Small intestine (tissue), 7 donors: ENCODE data around the gene ZNF397. TPM values are rescaled to one million over a fixed set of nuclear protein-coding genes. Genes with fewer than 3 reads are reported as not detected.
A peak's percentile ranks its signal among the peaks of the same experiment; 100 is the strongest.

ENCODE experiments used
- DNase-seq, 2 donors: peaks; one replicate each; pipeline versions ENCODE4 v3.0.0 to v3.0.0-alpha.2; 2013
- FAIRE-seq: peaks from 2 replicates; lab custom pipeline; 2012; peaks lifted over from hg19 to GRCh38; lab: Jason Lieb, UNC
- H3K27ac ChIP-seq, 3 donors: one replicate each; pipeline ENCODE4 v1.5.1; 2013; ENCODE audit warnings: low read length in 2 of 3, mild to moderate bottlenecking in 2 of 3, control low read depth in 1 of 3, inconsistent platforms in 1 of 3, low read depth in 1 of 3, moderate library complexity in 1 of 3
- H3K27me3 ChIP-seq, 3 donors: one replicate each; pipeline ENCODE4 v1.6.1; 2013; ENCODE audit warnings: low read length in 3 of 3, inconsistent platforms in 1 of 3; ENCODE audit not compliant: control insufficient read depth in 3 of 3, insufficient read depth in 3 of 3
- H3K36me3 ChIP-seq, 3 donors: one replicate each; pipeline ENCODE4 v1.6.1; 2013; ENCODE audit warnings: low read length in 3 of 3, inconsistent platforms in 1 of 3, low read depth in 1 of 3, mild to moderate bottlenecking in 1 of 3, moderate library complexity in 1 of 3; ENCODE audit not compliant: control insufficient read depth in 3 of 3, insufficient read depth in 2 of 3
- H3K4me1 ChIP-seq, 3 donors: one replicate each; pipeline ENCODE4 v1.6.1; 2013; ENCODE audit warnings: low read length in 2 of 3, inconsistent platforms in 1 of 3, low read depth in 1 of 3, mild to moderate bottlenecking in 1 of 3, moderate library complexity in 1 of 3; ENCODE audit not compliant: control insufficient read depth in 3 of 3, insufficient read depth in 2 of 3
- H3K4me3 ChIP-seq, 3 donors: one replicate each; pipeline ENCODE4 v1.5.1; 2013; ENCODE audit warnings: low read length in 3 of 3, control low read depth in 1 of 3, inconsistent platforms in 1 of 3, low read depth in 1 of 3, mild to moderate bottlenecking in 1 of 3, moderate library complexity in 1 of 3
- H3K9me3 ChIP-seq, 2 donors: one replicate each; pipeline ENCODE4 v1.6.1; 2013; ENCODE audit warnings: low read depth in 1 of 2, low read length in 1 of 2; ENCODE audit not compliant: control insufficient read depth in 2 of 2, insufficient read depth in 1 of 2
- WGBS, 3 donors: extraction: QIAGEN DNeasy Blood & Tissue Kit; methylation state at CpG; one replicate each; pipeline ENCODE4 v1.1.7; 2013; 5-methylcytosine and 5-hydroxymethylcytosine counted together
- polyA plus RNA-seq, 4 donors: library from polyadenylated mRNA; stranded (reverse) in 3 of 4; unstranded in 1 of 4; fragments of 200-250 nt in 3 of 4; fragments of 120-200 nt in 1 of 4; gene quantifications; one replicate each; pipeline versions ENCODE4 v1.2.1 to v1.2.3, GENCODE V29; 2013
- donor health status: healthy with polysubstance abuse.
- donor health status: control.
- donor health status: control.
- donor health status: Bipolar disorder and iron deficiency.
- donor health status: healthy.

The ZNF397 gene
- polyA plus RNA-seq, 4 donors, result 5.7 to 39.1 (median 9.2) TPM

DNA sequence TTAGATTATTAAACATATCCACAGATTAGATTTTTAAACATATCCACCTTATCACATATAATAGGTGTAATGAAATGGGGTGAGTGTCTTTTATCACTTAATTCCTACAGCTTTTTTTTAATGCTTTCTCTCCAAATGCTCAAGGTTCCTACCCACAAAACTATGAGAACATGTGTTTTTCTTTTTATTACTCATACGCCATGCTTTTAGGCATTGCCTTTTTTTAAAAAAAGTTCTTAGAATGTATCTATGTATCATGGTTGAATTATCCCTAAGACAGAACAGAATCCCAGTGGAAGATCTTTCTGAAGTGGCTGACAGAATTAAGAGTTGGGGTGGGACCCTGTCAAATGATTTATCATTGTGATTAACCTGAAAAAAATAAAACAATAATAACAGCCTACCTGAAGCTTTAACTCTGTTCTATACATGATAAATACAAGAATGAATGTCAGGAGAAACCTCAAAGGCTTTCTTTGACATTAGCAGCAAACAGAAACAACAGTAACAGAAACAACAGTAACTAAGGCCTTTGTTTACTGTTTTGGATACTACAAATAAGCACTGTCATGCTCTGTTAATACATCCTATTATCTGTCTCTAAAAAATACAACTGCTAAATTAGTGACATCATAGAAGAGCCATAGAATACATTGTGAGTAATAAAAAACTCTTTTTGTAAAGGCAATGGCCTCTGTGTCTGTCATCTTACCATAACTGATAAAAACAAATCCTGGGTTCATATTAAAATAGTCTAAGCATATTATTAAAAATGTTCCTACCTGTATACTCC lies 4.1 kb upstream of the ZNF397 start:
- FAIRE-seq, result peak; percentile 26
- Histone ChIP-seq H3K4me1 (no peaks in the 10 kb centered on the region), H3K27me3 (no peaks in the 10 kb centered on the region), H3K27ac (no peak overlapping the region), H3K4me3 (no peak overlapping the region), H3K9me3 (no peaks in the 10 kb centered on the region), H3K36me3 (no peaks in the 10 kb centered on the region)
- no peak for DNase-seq
- WGBS, 3 donors, result 87 to 94% (median 93%) methylated on average over 1 of the region's 1 CpG

DNA sequence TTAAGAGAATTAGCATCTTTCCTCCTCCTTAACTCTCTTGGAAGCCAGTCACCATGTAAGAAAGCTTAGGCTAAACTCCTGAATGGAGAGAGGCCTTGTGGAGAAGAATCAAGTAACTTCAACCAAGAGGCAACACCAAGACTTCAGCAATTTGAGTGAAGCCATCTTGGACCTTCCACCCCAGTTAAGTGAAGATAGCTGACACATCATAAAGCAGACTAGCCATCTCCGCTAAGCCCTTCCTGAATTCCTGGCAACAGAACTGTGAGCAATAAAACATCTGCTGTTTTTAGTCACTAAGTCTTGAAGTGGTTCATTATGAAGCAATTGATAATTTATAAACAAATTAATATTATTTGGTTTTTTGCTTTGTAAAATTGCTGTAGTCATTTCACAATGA lies 1.5 kb upstream of the ZNF397 start:
- FAIRE-seq, result no peak

DNA sequence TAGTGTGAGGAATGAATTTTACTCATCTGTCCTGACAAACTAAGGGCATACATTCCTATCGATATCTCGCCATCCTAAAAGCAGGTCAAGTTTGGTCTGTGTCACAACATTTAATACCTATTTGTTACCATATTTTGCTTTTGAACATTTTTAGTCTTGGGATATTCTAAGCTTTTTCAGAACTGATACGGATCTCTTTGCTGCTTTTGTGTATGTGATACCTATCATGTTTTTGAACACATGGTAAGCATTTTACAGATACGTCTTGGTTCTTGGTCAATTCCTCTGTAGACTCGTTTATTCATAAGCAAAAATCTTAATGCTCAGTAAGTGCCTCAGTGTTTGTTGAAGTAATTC lies 592 bp downstream of the ZNF397 start:
- peak overlapping the region in 2 of 3 donors; percentile 95 to 97 for H3K27ac ChIP-seq
- FAIRE-seq (peak; percentile 62), DNase-seq (peak in 1 of 2 donors; percentile 11)
- H3K4me1 ChIP-seq, result no peaks in the 10 kb centered on the region
- peaks cover 9 to 17% (median 16%) of the 10 kb centered on the region in 3 donors for H3K36me3 ChIP-seq
- H3K4me3 ChIP-seq, result peak overlapping the region; percentile 69 to 90 (median 69)
- 0 to 3% (median 1%) methylated on average over 5 of the region's 5 CpGs for WGBS, 3 donors
- H3K9me3 ChIP-seq, result no peaks in the 10 kb centered on the region
- no peaks in the 10 kb centered on the region for H3K27me3 ChIP-seq

More for the DNA sequence above, 1.5 kb upstream of the ZNF397 start:
- Histone ChIP-seq H3K36me3 (peaks cover 4 to 9% (median 4%) of the 10 kb centered on the region in 3 donors), H3K4me1 (no peaks in the 10 kb centered on the region), H3K27ac (no peak overlapping the region), H3K27me3 (no peaks in the 10 kb centered on the region), H3K4me3 (no peak overlapping the region), H3K9me3 (no peaks in the 10 kb centered on the region)
- 68 to 72% (median 71%) methylated on average over 1 of the region's 1 CpG for WGBS, 3 donors
- DNase-seq, result no peak

DNA sequence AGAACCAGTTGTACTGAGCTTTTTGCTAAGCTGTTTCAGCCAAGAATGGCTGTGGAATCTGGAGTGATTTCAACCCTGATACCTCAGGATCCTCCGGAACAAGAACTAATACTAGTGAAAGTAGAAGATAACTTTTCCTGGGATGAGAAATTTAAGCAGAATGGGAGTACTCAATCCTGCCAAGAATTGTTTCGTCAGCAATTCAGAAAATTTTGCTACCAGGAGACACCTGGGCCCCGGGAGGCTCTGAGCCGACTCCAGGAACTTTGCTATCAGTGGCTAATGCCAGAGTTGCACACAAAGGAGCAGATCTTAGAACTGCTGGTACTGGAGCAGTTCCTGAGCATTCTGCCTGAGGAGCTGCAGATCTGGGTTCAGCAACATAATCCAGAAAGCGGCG lies 1.6 kb downstream of the ZNF397 start:
- 93 to 97% (median 96%) methylated on average over 6 of the region's 6 CpGs for WGBS, 3 donors
- Histone ChIP-seq H3K27me3 (no peaks in the 10 kb centered on the region), H3K9me3 (peaks cover 0 to 4% of the 10 kb centered on the region in 2 donors), H3K36me3 (peaks cover 12 to 20% (median 16%) of the 10 kb centered on the region in 3 donors), H3K27ac (no peak overlapping the region), H3K4me1 (no peaks in the 10 kb centered on the region), H3K4me3 (no peak overlapping the region)
- FAIRE-seq (no peak), DNase-seq (no peak)

DNA sequence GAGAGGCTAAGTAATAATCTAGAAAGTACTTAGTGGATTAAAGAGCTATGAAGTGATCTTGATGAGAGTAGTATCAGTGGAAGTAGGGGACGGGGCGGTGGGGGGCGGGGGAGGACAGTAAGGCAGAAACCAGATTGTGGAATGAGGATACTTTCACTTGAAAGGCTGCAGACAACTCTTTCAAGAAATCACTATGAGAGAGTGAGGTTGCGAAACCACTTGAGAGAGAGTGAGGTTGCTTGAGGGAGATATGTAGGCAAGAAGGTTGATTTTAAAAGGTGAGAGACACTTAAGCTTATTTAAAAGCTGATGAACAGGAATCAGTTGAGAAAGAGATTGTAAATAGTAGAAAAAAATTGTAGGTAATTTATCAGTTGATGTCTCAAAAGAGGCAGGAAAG lies 3.8 kb downstream of the ZNF397 start:
- WGBS, 3 donors, result 92 to 98% (median 92%) methylated on average over 4 of the region's 4 CpGs
- Histone ChIP-seq H3K9me3 (peaks cover 0 to 4% of the 10 kb centered on the region in 2 donors), H3K36me3 (peaks cover 16 to 20% (median 20%) of the 10 kb centered on the region in 3 donors)

DNA sequence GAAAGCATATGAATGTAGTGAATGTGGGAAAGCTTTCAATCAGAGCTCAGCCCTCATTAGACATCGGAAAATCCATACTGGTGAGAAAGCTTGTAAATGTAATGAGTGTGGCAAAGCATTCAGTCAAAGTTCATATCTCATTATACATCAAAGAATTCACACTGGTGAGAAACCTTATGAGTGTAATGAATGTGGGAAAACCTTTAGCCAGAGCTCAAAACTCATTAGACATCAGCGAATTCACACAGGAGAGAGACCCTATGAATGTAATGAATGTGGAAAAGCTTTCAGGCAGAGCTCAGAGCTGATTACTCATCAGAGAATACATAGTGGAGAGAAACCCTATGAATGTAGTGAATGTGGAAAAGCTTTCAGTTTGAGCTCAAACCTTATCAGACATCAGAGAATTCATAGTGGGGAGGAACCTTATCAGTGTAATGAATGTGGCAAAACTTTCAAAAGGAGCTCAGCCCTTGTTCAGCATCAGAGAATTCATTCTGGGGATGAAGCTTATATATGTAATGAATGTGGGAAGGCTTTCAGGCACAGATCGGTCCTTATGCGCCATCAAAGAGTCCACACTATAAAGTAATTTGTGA lies 5.0 kb downstream of the ZNF397 start:
- H3K4me3 ChIP-seq, result no peak overlapping the region
- FAIRE-seq (no peak), DNase-seq (no peak)
- no peak overlapping the region for H3K27ac ChIP-seq
- no peaks in the 10 kb centered on the region for H3K27me3 ChIP-seq
- H3K36me3 ChIP-seq, result peaks cover 16 to 25% (median 22%) of the 10 kb centered on the region in 3 donors
- 98% methylated on average over 4 of the region's 4 CpGs for WGBS, 3 donors
- no peaks in the 10 kb centered on the region for H3K4me1 ChIP-seq
- peaks cover 0 to 8% of the 10 kb centered on the region in 2 donors for H3K9me3 ChIP-seq

More for the DNA sequence above, 3.8 kb downstream of the ZNF397 start:
- no peak for DNase-seq
- FAIRE-seq, result no peak
- Histone ChIP-seq H3K27ac (no peak overlapping the region), H3K27me3 (no peaks in the 10 kb centered on the region), H3K4me1 (no peaks in the 10 kb centered on the region), H3K4me3 (no peak overlapping the region)

DNA sequence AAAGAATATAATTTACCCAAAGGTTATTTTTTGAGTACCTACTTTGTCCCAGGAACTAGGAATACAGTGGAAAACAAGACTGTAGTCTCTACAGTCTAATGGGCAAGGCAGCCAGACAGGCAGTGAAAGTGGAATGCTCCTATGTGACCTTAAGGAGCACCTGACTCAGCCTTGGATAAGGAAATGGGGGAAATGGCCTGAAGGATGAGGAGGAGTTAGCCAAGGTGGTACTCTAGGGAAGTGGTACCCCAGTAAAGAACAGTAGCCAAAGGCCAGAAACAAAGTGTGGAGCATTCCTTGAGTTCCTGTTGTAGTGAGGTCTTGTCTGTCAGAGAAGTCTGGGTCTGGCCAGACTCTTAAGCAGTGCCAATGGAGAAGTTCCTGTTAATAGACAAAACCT lies 6.0 kb downstream of the ZNF397 start:
- Histone ChIP-seq H3K9me3 (peaks cover 0 to 8% of the 10 kb centered on the region in 2 donors), H3K4me3 (no peak overlapping the region), H3K27ac (no peak overlapping the region), H3K4me1 (no peaks in the 10 kb centered on the region), H3K27me3 (no peaks in the 10 kb centered on the region), H3K36me3 (peaks cover 16 to 25% (median 22%) of the 10 kb centered on the region in 3 donors)
- DNase-seq (no peak), FAIRE-seq (no peak)

DNA sequence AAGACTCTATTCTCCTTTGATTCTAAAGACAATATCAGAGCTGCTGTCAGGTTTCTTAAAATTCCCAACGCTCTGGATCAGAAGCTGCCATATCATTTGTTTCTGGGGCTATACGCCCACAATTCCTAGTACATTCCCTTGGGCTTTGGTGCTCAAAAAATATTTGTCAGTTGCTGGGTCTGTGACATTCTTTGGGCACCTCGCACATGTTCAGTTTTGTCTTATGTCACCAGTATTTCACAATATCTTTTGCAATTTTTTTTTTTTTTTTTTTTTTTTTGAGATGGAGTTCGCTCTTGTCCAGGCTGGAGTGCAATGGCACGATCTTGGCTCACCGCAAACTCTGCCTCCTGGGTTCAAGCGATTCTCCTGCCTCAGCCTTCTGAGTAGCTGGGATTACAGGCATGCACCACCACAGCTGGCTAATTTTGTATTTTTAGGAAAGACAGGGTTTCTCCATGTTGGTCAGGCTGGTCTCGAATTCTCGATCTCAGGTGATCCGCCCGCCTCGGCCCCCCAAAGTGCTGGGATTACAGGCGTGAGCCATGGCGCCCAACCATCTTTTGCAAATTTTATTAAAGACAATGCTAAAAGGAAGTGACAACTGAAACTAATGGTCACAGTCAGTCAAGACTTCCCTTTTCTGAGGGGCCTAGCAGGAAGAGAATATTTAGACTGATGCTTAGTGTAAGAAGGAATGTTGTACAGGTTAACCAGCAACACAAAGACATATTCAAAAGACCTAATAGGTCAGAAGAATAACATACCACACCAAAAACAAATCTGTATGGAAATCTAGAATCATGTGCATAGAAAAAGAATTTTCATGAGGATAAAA lies 6.8 kb downstream of the ZNF397 start:
- H3K36me3 ChIP-seq, result peaks cover 15 to 26% (median 20%) of the 10 kb centered on the region in 3 donors
- FAIRE-seq, result no peak
- peaks cover 0 to 8% of the 10 kb centered on the region in 2 donors for H3K9me3 ChIP-seq
- H3K4me3 ChIP-seq, result no peak overlapping the region
- H3K27ac ChIP-seq, result no peak overlapping the region
- no peaks in the 10 kb centered on the region for H3K4me1 ChIP-seq
- WGBS, 3 donors, result 95 to 97% (median 95%) methylated on average over 14 of the region's 14 CpGs
- H3K27me3 ChIP-seq, result no peaks in the 10 kb centered on the region
- DNase-seq, result no peak
